Breast epithelium (tissue), 3 donors: ENCODE results near the gene ACOXL.

ENCODE experiments used
- POLR2A ChIP-seq: fragments of 450-650 bp; IDR thresholded peaks from one replicate; pipeline ENCODE4 v1.6.1; 2016; ENCODE audit warnings: antibody characterized with exemption, mild to moderate bottlenecking, moderate library complexity
- TF ChIP-seq, protein P1 (sequence below), 3 donors: fragments of 450-650 bp; IDR thresholded peaks; one replicate each; pipeline ENCODE4 v1.5.1; 2016 to 2017; ENCODE audit warnings: antibody characterized with exemption in 3 of 3, mild to moderate bottlenecking in 3 of 3, moderate library complexity in 3 of 3

DNA sequence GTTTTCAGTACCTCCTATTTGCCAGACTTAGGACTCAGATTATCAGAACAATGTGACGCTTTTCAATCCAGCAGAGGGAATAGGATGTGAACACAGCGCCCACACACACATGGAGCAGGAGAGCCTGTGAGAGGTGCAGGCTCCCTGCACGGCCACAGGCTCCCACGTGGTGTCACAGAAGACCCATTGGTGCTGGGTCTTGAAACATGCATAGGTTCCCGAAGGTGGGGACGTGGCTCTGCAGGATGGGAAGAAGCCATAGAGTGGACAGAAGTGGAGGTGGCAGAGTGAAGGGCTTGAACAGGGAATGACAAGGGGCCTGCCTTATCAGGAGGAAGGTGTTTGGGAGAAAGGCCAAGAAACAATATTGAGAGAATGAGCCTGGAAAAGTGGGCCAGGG, 309.9 kb downstream of the ACOXL start:
- no peak for TF ChIP-seq POLR2A
- TF ChIP-seq, protein P1, sequence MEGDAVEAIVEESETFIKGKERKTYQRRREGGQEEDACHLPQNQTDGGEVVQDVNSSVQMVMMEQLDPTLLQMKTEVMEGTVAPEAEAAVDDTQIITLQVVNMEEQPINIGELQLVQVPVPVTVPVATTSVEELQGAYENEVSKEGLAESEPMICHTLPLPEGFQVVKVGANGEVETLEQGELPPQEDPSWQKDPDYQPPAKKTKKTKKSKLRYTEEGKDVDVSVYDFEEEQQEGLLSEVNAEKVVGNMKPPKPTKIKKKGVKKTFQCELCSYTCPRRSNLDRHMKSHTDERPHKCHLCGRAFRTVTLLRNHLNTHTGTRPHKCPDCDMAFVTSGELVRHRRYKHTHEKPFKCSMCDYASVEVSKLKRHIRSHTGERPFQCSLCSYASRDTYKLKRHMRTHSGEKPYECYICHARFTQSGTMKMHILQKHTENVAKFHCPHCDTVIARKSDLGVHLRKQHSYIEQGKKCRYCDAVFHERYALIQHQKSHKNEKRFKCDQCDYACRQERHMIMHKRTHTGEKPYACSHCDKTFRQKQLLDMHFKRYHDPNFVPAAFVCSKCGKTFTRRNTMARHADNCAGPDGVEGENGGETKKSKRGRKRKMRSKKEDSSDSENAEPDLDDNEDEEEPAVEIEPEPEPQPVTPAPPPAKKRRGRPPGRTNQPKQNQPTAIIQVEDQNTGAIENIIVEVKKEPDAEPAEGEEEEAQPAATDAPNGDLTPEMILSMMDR (IDR thresholded peaks at IDR 0.05): no peak
